Measurements from ENCODE around the gene TMEM184C. TPM values are rescaled to one million over a fixed set of nuclear protein-coding genes. Genes with fewer than 3 reads are reported as not detected.

The TMEM184C gene
- total RNA-seq, 5 donors from 2014 or later (not counting 1 experiment from before 2014, with no cell fraction given) = 13.2 to 27.2 (median 21.8) TPM

DNA sequence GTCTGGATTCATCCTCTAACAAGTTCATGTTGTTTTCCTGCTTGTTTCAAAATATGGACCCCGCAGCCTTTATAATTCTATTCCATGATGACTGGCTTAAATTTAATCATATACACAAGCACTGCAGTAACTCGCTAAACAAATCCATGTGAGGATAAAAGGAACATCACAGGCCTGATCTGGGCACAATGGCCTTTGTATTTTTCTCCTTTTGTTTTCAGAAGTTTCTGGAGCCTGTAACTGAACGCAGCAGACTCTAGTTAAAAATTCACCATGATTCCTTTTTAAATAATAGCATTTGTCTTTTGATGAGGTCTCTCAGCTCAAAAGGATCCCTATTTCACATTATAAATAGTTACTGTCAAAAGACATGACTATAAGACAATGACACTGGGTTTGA lies 30.2 kb upstream of the TMEM184C start:
- Mint-ChIP-seq H3K36me3 (peaks cover 3% of the 10 kb centered on the region), H3K9me3 (peaks cover 4 to 5% (median 4%) of the 10 kb centered on the region in 3 donors), H3K4me1 (peaks cover 0 to 2% (median 0%) of the 10 kb centered on the region in 3 donors), H3K27me3 (peaks cover 9 to 10% of the 10 kb centered on the region in 2 donors), H3K27ac (no peak overlapping the region), H3K4me3 (no peak overlapping the region)
- H3K4me1 ChIP-seq (ENCODE audit: control insufficient read depth in 1 of 2, extremely low read depth in 1 of 2, insufficient read depth in 2 of 2, low read length in 2 of 2) = no peaks in the 10 kb centered on the region
- no peak overlapping the region for H3K4me3 ChIP-seq (ENCODE audit: control insufficient read depth in 1 of 2, extremely low read depth in 1 of 2, low read length in 1 of 2)
- 60% methylated on average over 1 of the region's 3 CpGs for WGBS (ENCODE audit: insufficient coverage)
- ATAC-seq (replicated peaks in 1 of 4) = no peak
- DNase-seq = no peak
- ChIA-PET CTCF (interaction anchor here in 1 of 2 donors (0.7 to 1.3 kb wide), 3 partner anchors 17 to 279 kb away, joined by 3 to 5 read pairs (median 3); no protein-coding TSS in a partner anchor), POLR2A (no interaction called here)
- no peaks in the 10 kb centered on the region for H3K9me3 ChIP-seq
- H3K36me3 ChIP-seq (ENCODE audit: control insufficient read depth in 2 of 2, extremely low read depth in 1 of 2, insufficient read depth in 1 of 2, low read length in 1 of 2) = no peaks in the 10 kb centered on the region
- H3K27me3 ChIP-seq (replicated peaks in 1 of 2; ENCODE audit: control insufficient read depth in 2 of 2, extremely low read depth in 1 of 2, insufficient read depth in 2 of 2, low read length in 1 of 2) = peaks cover 0 to 13% of the 10 kb centered on the region in 2 experiments
- H3K27ac ChIP-seq (ENCODE audit: low read length) = no peak overlapping the region

- no peaks in the 10 kb centered on the region for H3K36me3 ChIP-seq (ENCODE audit: control insufficient read depth in 2 of 2, extremely low read depth in 1 of 2, insufficient read depth in 1 of 2, low read length in 1 of 2)
- H3K9me3 ChIP-seq = no peaks in the 10 kb centered on the region
- no peak overlapping the region for H3K27ac ChIP-seq (ENCODE audit: low read length)
- H3K9me3 Mint-ChIP-seq = peaks cover 2 to 3% (median 3%) of the 10 kb centered on the region in 3 donors
- no peak overlapping the region for H3K4me3 Mint-ChIP-seq
- H3K27me3 Mint-ChIP-seq = peaks cover 7 to 10% of the 10 kb centered on the region in 2 donors
- H3K4me1 Mint-ChIP-seq = peaks cover 0 to 4% (median 0%) of the 10 kb centered on the region in 3 donors
- POLR2A ChIA-PET = no interaction called here
- no peak overlapping the region for H3K27ac Mint-ChIP-seq
- peaks cover 2% of the 10 kb centered on the region for H3K36me3 Mint-ChIP-seq
- no peak overlapping the region for H3K4me3 ChIP-seq (ENCODE audit: control insufficient read depth in 1 of 2, extremely low read depth in 1 of 2, low read length in 1 of 2)
- CTCF ChIA-PET = interaction anchor here (0.7 to 2.6 kb wide), 9 partner anchors 8 to 1268 kb away, joined by 3 to 20 read pairs (median 4); partner anchors contain the start of gene TMEM184C (in 1 of the 2)
- H3K4me1 ChIP-seq (ENCODE audit: control insufficient read depth in 1 of 2, extremely low read depth in 1 of 2, insufficient read depth in 2 of 2, low read length in 2 of 2) = no peaks in the 10 kb centered on the region
- no CpG with 5 or more reads among the region's 1 CpG for WGBS (ENCODE audit: insufficient coverage)
- H3K27me3 ChIP-seq (replicated peaks in 1 of 2; ENCODE audit: control insufficient read depth in 2 of 2, extremely low read depth in 1 of 2, insufficient read depth in 2 of 2, low read length in 1 of 2) = peaks cover 0 to 10% of the 10 kb centered on the region in 2 experiments
- ATAC-seq (replicated peaks in 1 of 4) (no peak), DNase-seq (no peak)
Observed at GRCh38 chr4:147589586-147589985, 27.6 kb upstream of the TMEM184C start.

- H3K4me1 Mint-ChIP-seq = peaks cover 0 to 4% (median 0%) of the 10 kb centered on the region in 3 donors
- WGBS (ENCODE audit: insufficient coverage) = 60% methylated on average over 5 of the region's 12 CpGs
- H3K36me3 ChIP-seq (ENCODE audit: control insufficient read depth in 2 of 2, extremely low read depth in 1 of 2, insufficient read depth in 1 of 2, low read length in 1 of 2) = no peaks in the 10 kb centered on the region
- H3K27ac Mint-ChIP-seq = no peak overlapping the region
- no peaks in the 10 kb centered on the region for H3K4me1 ChIP-seq (ENCODE audit: control insufficient read depth in 1 of 2, extremely low read depth in 1 of 2, insufficient read depth in 2 of 2, low read length in 2 of 2)
- no peak overlapping the region for H3K4me3 Mint-ChIP-seq
- H3K27ac ChIP-seq (ENCODE audit: low read length) = no peak overlapping the region
- peaks cover 2 to 8% of the 10 kb centered on the region in 2 donors for H3K27me3 Mint-ChIP-seq
- H3K36me3 Mint-ChIP-seq = no peaks in the 10 kb centered on the region
- H3K4me3 ChIP-seq (ENCODE audit: control insufficient read depth in 1 of 2, extremely low read depth in 1 of 2, low read length in 1 of 2) = no peak overlapping the region
- ChIA-PET CTCF (interaction anchor here (0.7 to 2.6 kb wide), 7 partner anchors 26 to 1269 kb away, joined by 3 to 20 read pairs (median 4); partner anchors contain the start of gene TMEM184C (in 1 of the 2)), POLR2A (no interaction called here)
- DNase-seq = peak in 28 of 35 experiments; percentile 1 to 56 (median 20)
- no peak for ATAC-seq (replicated peaks in 1 of 4)
- no peaks in the 10 kb centered on the region for H3K9me3 ChIP-seq
- no peaks in the 10 kb centered on the region for H3K9me3 Mint-ChIP-seq
- H3K27me3 ChIP-seq (replicated peaks in 1 of 2; ENCODE audit: control insufficient read depth in 2 of 2, extremely low read depth in 1 of 2, insufficient read depth in 2 of 2, low read length in 1 of 2) = peaks cover 0 to 10% of the 10 kb centered on the region in 2 experiments
Observed at GRCh38 chr4:147590249-147590920, 26.8 kb upstream of the TMEM184C start.

- Histone ChIP-seq H3K27ac (ENCODE audit: low read length) (no peak overlapping the region), H3K9me3 (no peaks in the 10 kb centered on the region), H3K27me3 (replicated peaks in 1 of 2; ENCODE audit: control insufficient read depth in 2 of 2, extremely low read depth in 1 of 2, insufficient read depth in 2 of 2, low read length in 1 of 2) (peaks cover 0 to 10% of the 10 kb centered on the region in 2 experiments), H3K4me1 (ENCODE audit: control insufficient read depth in 1 of 2, extremely low read depth in 1 of 2, insufficient read depth in 2 of 2, low read length in 2 of 2) (no peaks in the 10 kb centered on the region), H3K36me3 (ENCODE audit: control insufficient read depth in 2 of 2, extremely low read depth in 1 of 2, insufficient read depth in 1 of 2, low read length in 1 of 2) (no peaks in the 10 kb centered on the region), H3K4me3 (ENCODE audit: control insufficient read depth in 1 of 2, extremely low read depth in 1 of 2, low read length in 1 of 2) (no peak overlapping the region)
- POLR2A ChIA-PET = interaction anchor here in 1 of 2 donors (0.6 kb wide), 1 partner anchor 276 kb away, joined by 4 read pairs; no protein-coding TSS in a partner anchor
- H3K36me3 Mint-ChIP-seq = no peaks in the 10 kb centered on the region
- no peak for DNase-seq
- CTCF ChIA-PET = interaction anchor here (0.9 to 2.6 kb wide), 4 partner anchors 73 to 570 kb away, joined by 3 to 20 read pairs (median 5); no protein-coding TSS in a partner anchor
- no peak for ATAC-seq (replicated peaks in 1 of 4)
- peaks cover 0 to 6% of the 10 kb centered on the region in 2 donors for H3K27me3 Mint-ChIP-seq
- H3K4me1 Mint-ChIP-seq = peaks cover 0 to 4% (median 0%) of the 10 kb centered on the region in 3 donors
- H3K4me3 Mint-ChIP-seq = no peak overlapping the region
- H3K9me3 Mint-ChIP-seq = no peaks in the 10 kb centered on the region
- no peak overlapping the region for H3K27ac Mint-ChIP-seq
Observed at GRCh38 chr4:147591106-147591505, 26.1 kb upstream of the TMEM184C start.

- Histone ChIP-seq H3K27ac (ENCODE audit: low read length) (no peak overlapping the region), H3K9me3 (no peaks in the 10 kb centered on the region), H3K4me3 (ENCODE audit: control insufficient read depth in 1 of 2, extremely low read depth in 1 of 2, low read length in 1 of 2) (no peak overlapping the region), H3K27me3 (replicated peaks in 1 of 2; ENCODE audit: control insufficient read depth in 2 of 2, extremely low read depth in 1 of 2, insufficient read depth in 2 of 2, low read length in 1 of 2) (peaks cover 0 to 10% of the 10 kb centered on the region in 2 experiments), H3K4me1 (ENCODE audit: control insufficient read depth in 1 of 2, extremely low read depth in 1 of 2, insufficient read depth in 2 of 2, low read length in 2 of 2) (no peaks in the 10 kb centered on the region), H3K36me3 (ENCODE audit: control insufficient read depth in 2 of 2, extremely low read depth in 1 of 2, insufficient read depth in 1 of 2, low read length in 1 of 2) (no peaks in the 10 kb centered on the region)
- Mint-ChIP-seq H3K36me3 (no peaks in the 10 kb centered on the region), H3K27ac (no peak overlapping the region), H3K9me3 (no peaks in the 10 kb centered on the region), H3K4me3 (no peak overlapping the region), H3K4me1 (peaks cover 0 to 4% (median 0%) of the 10 kb centered on the region in 3 donors), H3K27me3 (peaks cover 3 to 6% of the 10 kb centered on the region in 2 donors)
- ATAC-seq (replicated peaks in 1 of 4) (no peak), DNase-seq (no peak)
- POLR2A ChIA-PET = no interaction called here
- CTCF ChIA-PET = interaction anchor here (0.7 to 1.7 kb wide), 2 partner anchors 114 to 272 kb away, joined by 3 to 5 read pairs; no protein-coding TSS in a partner anchor
- 66% methylated on average over 3 of the region's 5 CpGs for WGBS (ENCODE audit: insufficient coverage)
Observed at GRCh38 chr4:147594107-147594506, 23.1 kb upstream of the TMEM184C start.

DNA sequence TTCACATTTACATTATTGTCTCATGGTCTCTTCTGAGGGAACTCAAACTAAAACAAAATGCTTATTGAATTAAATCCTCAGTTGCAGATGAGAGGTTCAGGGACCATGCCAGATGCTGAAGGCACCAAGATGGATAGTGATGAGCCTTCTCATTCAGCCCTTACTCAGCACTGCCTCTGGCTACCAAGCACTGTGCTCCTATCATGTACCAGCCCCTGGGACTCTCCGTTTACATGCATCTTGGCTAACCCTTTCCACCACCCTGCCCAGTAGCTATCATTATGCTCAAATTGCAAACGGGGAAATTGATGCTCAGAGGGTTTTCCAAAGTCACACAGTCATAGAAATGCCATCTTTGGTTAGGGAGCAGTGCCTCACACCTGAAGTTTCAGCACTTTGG lies 22.6 kb upstream of the TMEM184C start:
- Histone ChIP-seq H3K27ac (ENCODE audit: low read length) (no peak overlapping the region), H3K9me3 (no peaks in the 10 kb centered on the region), H3K27me3 (replicated peaks in 1 of 2; ENCODE audit: control insufficient read depth in 2 of 2, extremely low read depth in 1 of 2, insufficient read depth in 2 of 2, low read length in 1 of 2) (peaks cover 0 to 10% of the 10 kb centered on the region in 2 experiments), H3K4me3 (ENCODE audit: control insufficient read depth in 1 of 2, extremely low read depth in 1 of 2, low read length in 1 of 2) (no peak overlapping the region), H3K4me1 (ENCODE audit: control insufficient read depth in 1 of 2, extremely low read depth in 1 of 2, insufficient read depth in 2 of 2, low read length in 2 of 2) (no peaks in the 10 kb centered on the region), H3K36me3 (ENCODE audit: control insufficient read depth in 2 of 2, extremely low read depth in 1 of 2, insufficient read depth in 1 of 2, low read length in 1 of 2) (no peaks in the 10 kb centered on the region)
- Mint-ChIP-seq H3K27me3 (peaks cover 3 to 6% of the 10 kb centered on the region in 2 donors), H3K36me3 (no peaks in the 10 kb centered on the region), H3K4me3 (no peak overlapping the region), H3K4me1 (peaks cover 0 to 4% (median 0%) of the 10 kb centered on the region in 3 donors), H3K27ac (no peak overlapping the region), H3K9me3 (no peaks in the 10 kb centered on the region)
- POLR2A ChIA-PET = no interaction called here
- no peak for DNase-seq
- CTCF ChIA-PET = interaction anchor here (0.7 to 1.7 kb wide), 3 partner anchors 113 to 1441 kb away, joined by 3 to 6 read pairs (median 5); no protein-coding TSS in a partner anchor
- 85% methylated on average over 2 of the region's 2 CpGs for WGBS (ENCODE audit: insufficient coverage)
- ATAC-seq (replicated peaks in 1 of 4) = peak in 1 of 4 experiments; percentile 29
